ENCODE data around the gene ITPKB.

DNA sequence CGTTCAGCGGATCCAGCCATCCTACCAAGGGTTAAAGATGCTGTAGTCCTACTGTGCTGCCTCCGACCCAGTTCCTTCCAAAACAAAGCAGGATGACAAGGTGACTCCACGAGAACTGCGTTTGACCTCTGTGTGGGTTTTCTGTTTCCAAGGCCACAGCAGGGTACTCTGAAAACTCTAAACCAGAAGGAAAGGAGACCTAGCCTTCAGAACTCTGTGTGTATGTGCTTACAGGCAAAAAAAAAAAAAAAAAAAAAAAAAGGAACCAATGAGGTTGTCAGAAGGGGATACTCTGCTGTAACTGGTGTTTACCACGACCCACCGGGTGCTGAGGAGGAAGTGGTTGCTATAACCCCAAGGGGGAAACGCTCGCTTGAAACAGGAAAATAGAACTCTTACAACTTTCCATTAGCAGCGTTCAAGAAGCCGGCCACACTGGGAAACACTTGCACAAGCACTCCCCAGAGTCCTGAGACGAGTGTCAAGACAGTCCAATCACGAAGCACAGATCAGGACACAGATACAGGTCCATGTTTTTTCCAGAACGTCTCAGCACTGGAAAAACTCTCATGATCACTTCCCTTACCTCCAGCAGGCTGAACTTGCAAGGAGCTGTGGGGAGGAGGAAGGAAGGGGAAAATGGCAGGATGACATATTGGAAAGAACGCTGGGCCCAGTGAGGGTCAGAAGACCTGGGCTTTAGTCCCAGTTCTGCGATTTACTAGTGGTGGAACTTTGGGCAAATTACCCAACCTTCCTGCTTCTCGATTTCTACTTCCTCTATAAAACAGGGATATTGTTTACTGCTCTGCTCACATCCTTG lies 64.0 kb downstream of the ITPKB start:
- TF ChIP-seq, protein P1, sequence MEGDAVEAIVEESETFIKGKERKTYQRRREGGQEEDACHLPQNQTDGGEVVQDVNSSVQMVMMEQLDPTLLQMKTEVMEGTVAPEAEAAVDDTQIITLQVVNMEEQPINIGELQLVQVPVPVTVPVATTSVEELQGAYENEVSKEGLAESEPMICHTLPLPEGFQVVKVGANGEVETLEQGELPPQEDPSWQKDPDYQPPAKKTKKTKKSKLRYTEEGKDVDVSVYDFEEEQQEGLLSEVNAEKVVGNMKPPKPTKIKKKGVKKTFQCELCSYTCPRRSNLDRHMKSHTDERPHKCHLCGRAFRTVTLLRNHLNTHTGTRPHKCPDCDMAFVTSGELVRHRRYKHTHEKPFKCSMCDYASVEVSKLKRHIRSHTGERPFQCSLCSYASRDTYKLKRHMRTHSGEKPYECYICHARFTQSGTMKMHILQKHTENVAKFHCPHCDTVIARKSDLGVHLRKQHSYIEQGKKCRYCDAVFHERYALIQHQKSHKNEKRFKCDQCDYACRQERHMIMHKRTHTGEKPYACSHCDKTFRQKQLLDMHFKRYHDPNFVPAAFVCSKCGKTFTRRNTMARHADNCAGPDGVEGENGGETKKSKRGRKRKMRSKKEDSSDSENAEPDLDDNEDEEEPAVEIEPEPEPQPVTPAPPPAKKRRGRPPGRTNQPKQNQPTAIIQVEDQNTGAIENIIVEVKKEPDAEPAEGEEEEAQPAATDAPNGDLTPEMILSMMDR (IDR thresholded peaks at IDR 0.05; ENCODE audit: low read length) = no peak
- no peak for TF ChIP-seq EZH2 (IDR thresholded peaks at IDR 0.05; ENCODE audit: borderline replicate concordance, low read length)
